Naive thymus-derived CD4-positive, alpha-beta T cell (primary cell): ENCODE results near the gene SLC6A6. TPM values are rescaled to one million over a fixed set of nuclear protein-coding genes. Genes with fewer than 3 reads are reported as not detected.

ENCODE experiments used
- ATAC-seq: fragments of 150-1000 bp; cut with Tn5 transposase; 2 replicates; pipeline ENCODE4 v1.10.0; 2021; ENCODE audit warnings: mild to moderate bottlenecking, moderate library complexity
- CTCF ChIA-PET: fragments of 350-600 bp; sonication (Branson Sonifier 250); formaldehyde crosslinking; loops from one replicate; lab custom pipeline; 2021; ENCODE audit warnings: antibody characterized with exemption; lab: Charles Lee
- POLR2A ChIA-PET: fragments of 350-600 bp; sonication (Branson Sonifier 250); formaldehyde crosslinking; loops from one replicate; lab custom pipeline; 2021; ENCODE audit warnings: antibody characterized with exemption, inconsistent platforms; lab: Charles Lee
- DNase-seq, 9 donors: peaks; one replicate each; pipeline versions ENCODE4 v3.0.0 to v3.0.0-alpha.2; 2020 to 2022; ENCODE audit warnings: mixed read lengths in 1 of 9
- H3K27ac ChIP-seq: one replicate; pipeline ENCODE4 v1.7.0; 2013; ENCODE audit warnings: mild to moderate bottlenecking, low read depth, low read length, moderate library complexity
- H3K27me3 ChIP-seq, 2 donors: one replicate each; pipeline ENCODE4 v1.7.0; 2013; ENCODE audit warnings: low read length in 2 of 2, mild to moderate bottlenecking in 2 of 2, moderate library complexity in 2 of 2; ENCODE audit not compliant: control insufficient read depth in 2 of 2, insufficient read depth in 2 of 2
- H3K36me3 ChIP-seq, 3 experiments: 1 replicate in 2 of 3; 2 replicates in 1 of 3; pipeline ENCODE4 v1.7.0; 2013; ENCODE audit warnings: low read length in 3 of 3, mild to moderate bottlenecking in 3 of 3, moderate library complexity in 1 of 3; ENCODE audit not compliant: insufficient read depth in 3 of 3, control insufficient read depth in 2 of 3
- H3K4me1 ChIP-seq, 2 donors: one replicate each; pipeline ENCODE4 v1.7.0; 2013; ENCODE audit warnings: low read length in 2 of 2, mild to moderate bottlenecking in 2 of 2, moderate library complexity in 1 of 2; ENCODE audit not compliant: control insufficient read depth in 2 of 2, insufficient read depth in 2 of 2
- H3K4me3 ChIP-seq: 2 replicates; pipeline ENCODE4 v1.7.0; 2013; ENCODE audit warnings: mild to moderate bottlenecking, low read length
- H3K9me3 ChIP-seq, 3 experiments: 1 replicate in 2 of 3; 2 replicates in 1 of 3; pipeline ENCODE4 v1.7.0; 2013; ENCODE audit warnings: low read length in 3 of 3; ENCODE audit not compliant: control insufficient read depth in 2 of 3
- H3K27ac Mint-ChIP-seq, 9 donors: one replicate each; pipeline ENCODE4 v1.8.0; 2020 to 2022; ENCODE audit warnings: mixed read lengths in 9 of 9, mild to moderate bottlenecking in 8 of 9, moderate library complexity in 5 of 9, inconsistent platforms in 2 of 9
- H3K27me3 Mint-ChIP-seq, 5 donors: one replicate each; pipeline ENCODE4 v1.8.0; 2021 to 2022; ENCODE audit warnings: mixed read lengths in 5 of 5, mild to moderate bottlenecking in 1 of 5
- H3K36me3 Mint-ChIP-seq, 5 donors: one replicate each; pipeline ENCODE4 v1.8.0; 2020 to 2022; ENCODE audit warnings: mixed read lengths in 5 of 5, mild to moderate bottlenecking in 3 of 5, inconsistent platforms in 1 of 5
- H3K4me1 Mint-ChIP-seq, 7 donors: one replicate each; pipeline ENCODE4 v1.8.0; 2020 to 2022; ENCODE audit warnings: mixed read lengths in 7 of 7, mild to moderate bottlenecking in 3 of 7, inconsistent platforms in 1 of 7
- H3K4me3 Mint-ChIP-seq, 10 donors: one replicate each; pipeline ENCODE4 v1.8.0; 2020 to 2022; ENCODE audit warnings: mild to moderate bottlenecking in 10 of 10, mixed read lengths in 10 of 10, moderate library complexity in 6 of 10, inconsistent platforms in 2 of 10
- H3K9me3 Mint-ChIP-seq, 11 donors: one replicate each; pipeline ENCODE4 v1.8.0; 2020 to 2022; ENCODE audit warnings: mixed read lengths in 11 of 11, mild to moderate bottlenecking in 4 of 11, inconsistent platforms in 1 of 11, moderate library complexity in 1 of 11
- intact Hi-C, 2 donors: fragments of 100-400 bp; cut with micrococcal nuclease; formaldehyde crosslinking; loops; one replicate each; pipeline ENCODE4 v1.15.1; 2023
- polyA plus RNA-seq, 2 donors: library from polyadenylated mRNA; unstranded; fragments of 300-500 nt; fragmentation: Illumina TruSeq; gene quantifications; one replicate each; pipeline ENCODE4 v1.2.3, GENCODE V29; 2021
- total RNA-seq, 6 experiments: library from RNA in 5 of 6; stranded (reverse) in 5 of 6; gene quantifications; 1 replicate in 5 of 6; 2 replicates in 1 of 6; pipeline ENCODE4 v1.2.3 and lab custom pipeline; 2021 to 2026

Gene SLC6A6
- total and polyA plus RNA-seq, 7 experiments from 2014 or later = 3.0 to 87.5 (median 35.2) TPM

DNA sequence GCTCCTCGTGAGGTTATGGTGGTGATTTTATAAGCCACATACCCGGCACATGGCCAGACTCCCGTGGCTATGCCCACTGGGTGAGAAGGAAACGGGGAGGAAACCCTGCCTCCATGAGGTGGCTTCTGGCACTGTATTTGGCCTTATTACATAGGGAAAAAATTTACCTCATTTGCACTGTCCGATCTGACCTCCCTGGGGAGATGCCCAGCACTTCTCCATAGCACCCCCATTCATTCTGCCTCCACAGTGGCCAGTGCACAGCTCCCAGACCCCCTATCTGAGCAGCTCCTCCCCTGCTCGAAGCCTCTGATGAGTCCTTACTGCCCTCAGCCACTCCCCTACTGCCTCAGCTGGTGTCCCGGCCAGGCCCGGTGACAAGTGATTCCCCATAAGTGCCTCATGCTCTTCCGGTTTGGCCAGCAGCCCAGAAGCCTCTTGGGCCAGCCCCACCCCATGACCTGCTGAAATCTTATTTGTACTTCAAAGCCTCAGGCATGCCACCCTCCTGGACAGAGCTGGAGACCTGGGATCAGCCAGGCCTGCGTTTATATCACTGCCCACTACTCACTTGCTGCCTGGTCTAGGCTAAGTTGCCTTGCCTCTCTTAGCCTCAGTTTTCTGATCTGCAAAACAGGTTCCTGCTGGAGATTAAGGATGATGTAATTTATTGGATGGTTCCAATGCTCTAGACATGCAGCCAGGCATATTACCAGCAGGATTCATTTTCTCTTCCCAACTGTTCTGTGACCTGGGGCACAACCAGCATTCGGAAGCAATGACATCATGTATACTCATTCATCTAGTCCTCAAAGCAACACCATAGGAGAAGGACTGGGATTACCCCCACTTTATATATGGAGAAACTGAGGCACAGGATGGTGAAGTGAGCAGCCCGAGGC is 30.6 kb upstream of the SLC6A6 start:
- Histone ChIP-seq H3K4me1 (peaks cover 0 to 4% of the 10 kb centered on the region in 2 donors), H3K27me3 (no peaks in the 10 kb centered on the region), H3K9me3 (no peaks in the 10 kb centered on the region), H3K36me3 (no peaks in the 10 kb centered on the region), H3K4me3 (no peak overlapping the region), H3K27ac (no peak overlapping the region)
- Mint-ChIP-seq H3K4me3 (no peak overlapping the region), H3K27ac (no peak overlapping the region), H3K4me1 (peaks cover 0 to 10% (median under 1%) of the 10 kb centered on the region in 7 donors), H3K36me3 (no peaks in the 10 kb centered on the region), H3K9me3 (no peaks in the 10 kb centered on the region), H3K27me3 (peaks cover 0 to 10% (median 0%) of the 10 kb centered on the region in 5 donors)
- peak; percentile 92 for ATAC-seq
- ChIA-PET CTCF (no interaction called here), POLR2A (no interaction called here)
- intact Hi-C loops = no loop called here
- no peak for DNase-seq

DNA sequence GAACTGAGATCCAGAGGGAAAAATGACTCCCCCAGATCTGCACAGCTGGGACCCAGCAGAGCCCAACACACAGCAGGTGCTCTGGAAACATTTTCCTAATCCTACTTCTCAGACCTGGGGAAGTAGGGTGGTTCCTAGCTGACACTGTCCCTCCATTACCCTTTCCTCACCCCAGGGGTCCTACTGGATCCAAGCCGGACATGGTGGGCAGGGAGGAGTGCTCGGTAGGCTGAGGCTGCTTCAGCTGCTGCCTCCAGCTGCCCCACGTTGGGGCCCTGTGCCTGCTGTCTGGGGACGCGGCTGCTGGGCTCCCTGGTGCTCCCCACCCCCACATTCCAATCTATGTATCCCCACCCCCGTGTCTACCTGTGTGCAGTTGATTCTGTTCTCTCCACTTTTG is 29.8 kb upstream of the SLC6A6 start:
- H3K4me1 Mint-ChIP-seq = peaks cover 5 to 16% (median 8%) of the 10 kb centered on the region in 7 donors
- intact Hi-C loops = no loop called here
- peak overlapping the region in 1 of 9 donors; percentile 13 for H3K27ac Mint-ChIP-seq

DNA sequence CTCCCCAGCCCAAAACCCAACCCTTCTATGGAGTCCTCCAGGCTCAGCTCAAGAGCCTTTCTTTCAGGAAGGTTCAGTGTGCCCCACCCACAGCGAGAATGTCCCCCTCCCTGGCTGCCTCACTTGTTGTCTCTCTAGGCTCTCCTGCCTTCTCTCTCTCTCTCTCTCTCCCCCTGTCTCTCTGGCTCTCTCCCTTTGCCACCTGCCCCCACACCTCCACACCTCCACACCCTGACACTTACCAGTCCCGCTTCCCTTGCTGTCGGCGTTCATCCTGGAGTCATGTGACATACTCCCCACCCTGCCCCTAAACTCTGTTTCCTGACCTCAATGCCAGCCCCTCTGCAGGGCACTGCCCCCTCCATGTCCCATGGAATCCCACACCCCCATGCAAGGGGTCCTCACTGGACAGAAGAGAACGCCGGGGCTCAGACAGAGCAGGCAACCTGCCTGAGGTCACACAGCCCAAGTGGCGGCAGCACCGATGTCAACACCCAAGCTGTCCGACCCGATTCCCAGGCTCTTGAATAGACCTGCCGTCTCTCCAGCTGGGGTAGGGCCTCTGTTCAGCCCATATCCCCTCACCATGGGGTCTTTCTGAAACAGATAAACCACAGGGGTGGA is 28.5 kb upstream of the SLC6A6 start:
- no peak overlapping the region for H3K4me3 ChIP-seq
- DNase-seq (no peak), ATAC-seq (no peak)
- no peak overlapping the region for H3K27ac ChIP-seq
- H3K27me3 Mint-ChIP-seq = peaks cover 0 to 10% (median 0%) of the 10 kb centered on the region in 5 donors
- peaks cover 0 to 3% (median 0%) of the 10 kb centered on the region in 11 donors for H3K9me3 Mint-ChIP-seq
- no peaks in the 10 kb centered on the region for H3K36me3 ChIP-seq
- H3K36me3 Mint-ChIP-seq = peaks cover 0 to 8% (median 0%) of the 10 kb centered on the region in 5 donors
- H3K4me3 Mint-ChIP-seq = no peak overlapping the region
- intact Hi-C loops = no loop called here
- no peak overlapping the region for H3K27ac Mint-ChIP-seq
- H3K27me3 ChIP-seq = no peaks in the 10 kb centered on the region
- peaks cover 11 to 21% of the 10 kb centered on the region in 2 donors for H3K4me1 ChIP-seq
- H3K4me1 Mint-ChIP-seq = peaks cover 12 to 27% (median 16%) of the 10 kb centered on the region in 7 donors
- ChIA-PET POLR2A (no interaction called here), CTCF (no interaction called here)
- no peaks in the 10 kb centered on the region for H3K9me3 ChIP-seq

More for the DNA sequence above, 29.8 kb upstream of the SLC6A6 start:
- Mint-ChIP-seq H3K27me3 (peaks cover 0 to 10% (median 0%) of the 10 kb centered on the region in 5 donors), H3K36me3 (peaks cover 0 to 4% (median 0%) of the 10 kb centered on the region in 5 donors), H3K4me3 (no peak overlapping the region), H3K9me3 (peaks cover 0 to 2% (median 0%) of the 10 kb centered on the region in 11 donors)
- ChIA-PET CTCF (no interaction called here), POLR2A (no interaction called here)
- peaks cover 4 to 11% of the 10 kb centered on the region in 2 donors for H3K4me1 ChIP-seq
- no peaks in the 10 kb centered on the region for H3K27me3 ChIP-seq
- DNase-seq = no peak
- no peak overlapping the region for H3K4me3 ChIP-seq
- no peak for ATAC-seq
- H3K9me3 ChIP-seq = no peaks in the 10 kb centered on the region
- H3K36me3 ChIP-seq = no peaks in the 10 kb centered on the region
- H3K27ac ChIP-seq = no peak overlapping the region

DNA sequence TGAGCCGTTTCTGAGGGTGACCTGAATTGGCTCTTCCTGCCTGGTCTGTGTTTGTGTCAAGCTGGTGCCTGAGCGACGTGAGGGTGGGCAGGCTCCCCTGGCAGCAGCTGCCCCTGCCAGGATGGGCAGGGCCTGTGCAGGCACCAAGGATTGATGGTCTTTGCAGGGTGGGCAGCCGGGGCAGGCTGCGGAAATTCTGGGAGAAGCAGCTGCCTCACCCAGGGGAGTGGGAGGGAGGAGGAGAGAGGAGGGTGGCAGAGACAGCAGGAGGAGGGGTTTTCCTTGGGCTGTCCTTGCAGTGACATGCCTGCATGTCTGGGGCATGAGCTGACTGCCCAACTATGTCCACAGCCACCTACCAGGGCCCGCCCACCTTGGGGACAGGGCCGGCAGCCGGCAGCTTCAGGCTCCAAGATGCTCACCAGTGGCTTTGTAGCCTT is 27.9 kb upstream of the SLC6A6 start:
- Mint-ChIP-seq H3K4me1 (peaks cover 12 to 27% (median 16%) of the 10 kb centered on the region in 7 donors), H3K36me3 (peaks cover 0 to 8% (median 0%) of the 10 kb centered on the region in 5 donors), H3K27me3 (peaks cover 0 to 10% (median 0%) of the 10 kb centered on the region in 5 donors), H3K4me3 (no peak overlapping the region), H3K27ac (no peak overlapping the region), H3K9me3 (peaks cover 0 to 3% (median 0%) of the 10 kb centered on the region in 11 donors)
- Histone ChIP-seq H3K27ac (no peak overlapping the region), H3K4me1 (peaks cover 11 to 21% of the 10 kb centered on the region in 2 donors), H3K27me3 (no peaks in the 10 kb centered on the region), H3K9me3 (no peaks in the 10 kb centered on the region), H3K4me3 (no peak overlapping the region), H3K36me3 (no peaks in the 10 kb centered on the region)
- ChIA-PET POLR2A (no interaction called here), CTCF (no interaction called here)
- no peak for ATAC-seq
- DNase-seq = no peak
- intact Hi-C loops = no loop called here

DNA sequence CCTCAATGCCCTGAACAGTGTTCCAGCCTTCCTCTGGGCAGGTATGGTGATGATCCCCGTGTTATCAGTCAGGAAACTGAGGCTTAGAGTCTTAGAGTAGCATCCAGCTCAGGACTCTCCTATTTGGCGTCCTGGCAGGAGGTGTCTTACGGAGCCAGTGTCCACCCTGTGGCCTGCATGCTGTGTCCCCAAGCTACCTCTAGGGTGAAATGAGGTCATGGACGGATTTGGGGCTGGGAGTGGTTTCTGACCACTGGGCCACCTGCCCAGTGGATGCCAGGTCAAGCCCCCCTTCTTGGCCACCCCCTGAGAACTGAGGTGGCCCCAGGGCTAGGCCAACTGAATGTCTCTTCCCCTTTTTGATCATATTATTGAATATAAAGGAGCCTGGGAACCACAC is 27.2 kb upstream of the SLC6A6 start:
- Histone ChIP-seq H3K36me3 (no peaks in the 10 kb centered on the region), H3K27me3 (no peaks in the 10 kb centered on the region), H3K4me3 (no peak overlapping the region), H3K27ac (no peak overlapping the region), H3K4me1 (peaks cover 11 to 21% of the 10 kb centered on the region in 2 donors), H3K9me3 (no peaks in the 10 kb centered on the region)
- no peak for DNase-seq
- intact Hi-C loops = no loop called here
- Mint-ChIP-seq H3K27me3 (peaks cover 0 to 10% (median 0%) of the 10 kb centered on the region in 5 donors), H3K4me1 (peaks cover 12 to 25% (median 16%) of the 10 kb centered on the region in 7 donors), H3K36me3 (peaks cover 0 to 8% (median 0%) of the 10 kb centered on the region in 5 donors), H3K27ac (peak overlapping the region in 1 of 9 donors; percentile 44), H3K9me3 (peaks cover 0 to 3% (median 0%) of the 10 kb centered on the region in 11 donors), H3K4me3 (no peak overlapping the region)
- no peak for ATAC-seq
- CTCF ChIA-PET = no interaction called here
- POLR2A ChIA-PET = no interaction called here

DNA sequence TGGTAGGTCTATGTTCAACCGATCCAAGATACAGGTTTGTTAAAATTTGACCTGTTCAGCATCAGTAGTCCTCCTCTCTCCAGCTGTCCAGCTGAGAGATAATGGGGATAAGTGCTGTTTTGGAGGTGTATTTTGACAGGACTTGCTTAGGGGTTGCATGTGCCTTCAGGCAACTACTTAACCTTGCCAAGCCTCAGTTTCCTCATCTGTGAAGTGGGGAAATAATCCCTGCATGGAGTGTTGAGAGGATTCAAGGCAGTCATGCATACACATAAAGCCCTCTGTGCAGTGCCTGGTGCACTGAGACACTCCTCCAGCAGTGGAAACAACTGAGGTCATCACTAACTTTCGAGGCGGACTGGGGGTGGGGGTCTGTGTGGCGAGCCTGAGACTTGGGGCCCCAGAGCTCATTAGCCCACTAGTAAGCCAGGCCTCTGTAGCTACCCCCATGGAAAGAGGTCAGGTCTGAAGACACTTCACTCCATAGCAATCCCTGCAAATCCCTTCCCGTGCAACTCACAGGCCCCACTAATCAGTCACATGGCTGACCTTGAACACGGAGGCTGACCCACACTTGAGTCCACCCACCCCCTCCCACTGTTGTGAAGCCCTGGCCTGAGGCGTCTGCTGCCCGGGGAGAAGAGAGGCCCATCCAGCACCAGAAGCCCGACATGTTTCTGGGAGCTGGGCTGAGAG is 25.9 kb upstream of the SLC6A6 start:
- H3K9me3 Mint-ChIP-seq = peaks cover 0 to 6% (median 0%) of the 10 kb centered on the region in 11 donors
- no peak overlapping the region for H3K4me3 ChIP-seq
- intact Hi-C loops = no loop called here
- peaks cover 0 to 10% (median 2%) of the 10 kb centered on the region in 5 donors for H3K27me3 Mint-ChIP-seq
- no peak for DNase-seq
- no peaks in the 10 kb centered on the region for H3K9me3 ChIP-seq
- no peak overlapping the region for H3K27ac ChIP-seq
- CTCF ChIA-PET = interaction anchor here (1.1 kb wide), 1 partner anchor 40 kb away, joined by 3 read pairs; no protein-coding TSS in a partner anchor
- POLR2A ChIA-PET = no interaction called here
- no peak overlapping the region for H3K4me3 Mint-ChIP-seq
- peaks cover 0 to 8% (median 0%) of the 10 kb centered on the region in 5 donors for H3K36me3 Mint-ChIP-seq
- H3K27ac Mint-ChIP-seq = no peak overlapping the region
- H3K4me1 ChIP-seq = peaks cover 11 to 21% of the 10 kb centered on the region in 2 donors
- no peaks in the 10 kb centered on the region for H3K27me3 ChIP-seq
- H3K36me3 ChIP-seq = no peaks in the 10 kb centered on the region
- H3K4me1 Mint-ChIP-seq = peaks cover 12 to 25% (median 16%) of the 10 kb centered on the region in 7 donors
- ATAC-seq = no peak
